Superior temporal gyrus (tissue), 1 donor: ENCODE results near the gene AQP2.

Experiments
- DNase-seq: peaks from one replicate; pipeline ENCODE4 v3.0.0-alpha.2; 2016; ENCODE audit errors: extremely low spot score

The AQP2 gene

GRCh38 chr12:49920241-49920914 is 30.2 kb upstream of the AQP2 start:
- DNase-seq = no peak

- no peak for DNase-seq
Measured at GRCh38 chr12:49920915-49921286, 29.6 kb upstream of the AQP2 start.

GRCh38 chr12:49921299-49921698 is 29.2 kb upstream of the AQP2 start:
- no peak for DNase-seq

- no peak for DNase-seq
Measured at GRCh38 chr12:49921936-49922335, 28.6 kb upstream of the AQP2 start.

GRCh38 chr12:49922349-49923034 is 28.0 kb upstream of the AQP2 start:
- no peak for DNase-seq

- DNase-seq = no peak
Measured at GRCh38 chr12:49923035-49923644, 27.4 kb upstream of the AQP2 start.

- DNase-seq = no peak
Measured at GRCh38 chr12:49923880-49924556, 26.5 kb upstream of the AQP2 start.

- DNase-seq = no peak
Measured at GRCh38 chr12:49924628-49925246, 25.8 kb upstream of the AQP2 start.

GRCh38 chr12:49925433-49926204 is 24.9 kb upstream of the AQP2 start:
- DNase-seq = no peak

- no peak for DNase-seq
Measured at GRCh38 chr12:49928471-49928870, 22.1 kb upstream of the AQP2 start.

- no peak for DNase-seq
Measured at GRCh38 chr12:49929581-49929980, 21.0 kb upstream of the AQP2 start.

- DNase-seq = no peak
Measured at GRCh38 chr12:49930515-49931288, 19.8 kb upstream of the AQP2 start.

GRCh38 chr12:49932023-49932422 is 18.5 kb upstream of the AQP2 start:
- no peak for DNase-seq

GRCh38 chr12:49932533-49933130 is 17.9 kb upstream of the AQP2 start:
- DNase-seq = no peak

GRCh38 chr12:49933796-49934195 is 16.7 kb upstream of the AQP2 start:
- DNase-seq = no peak

- DNase-seq = no peak
Measured at GRCh38 chr12:49934505-49934904, 16.0 kb upstream of the AQP2 start.

GRCh38 chr12:49936925-49937324 is 13.6 kb upstream of the AQP2 start:
- no peak for DNase-seq

GRCh38 chr12:49937639-49938300 is 12.8 kb upstream of the AQP2 start:
- DNase-seq = no peak

- no peak for DNase-seq
Measured at GRCh38 chr12:49939307-49939706, 11.2 kb upstream of the AQP2 start.

- no peak for DNase-seq
Measured at GRCh38 chr12:49939707-49940106, 10.8 kb upstream of the AQP2 start.
